GM10248 (cell line): ENCODE data around the gene OTUD7B.

Experiments used
- CTCF ChIA-PET: fragments of 300-600 bp; sonication (Branson Sonifier 250); formaldehyde crosslinking; extraction: SDS; loops from one replicate; lab custom pipeline; 2021; ENCODE audit warnings: antibody characterized with exemption; lab: Yijun Ruan, JAX
- POLR2A ChIA-PET: fragments of 350-650 bp; sonication (Branson Sonifier 250); formaldehyde crosslinking; extraction: SDS; loops from one replicate; lab custom pipeline; 2020; ENCODE audit warnings: antibody characterized with exemption; lab: Yijun Ruan, JAX
- DNase-seq: peaks from one replicate; pipeline ENCODE4 v3.0.0; 2012; ENCODE audit errors: extremely low spot score
- CTCF ChIP-seq: IDR thresholded peaks from 2 replicates; pipeline ENCODE4 v1.5.1; 2012; ENCODE audit warnings: mild to moderate bottlenecking, low read depth; ENCODE audit errors: extremely low read depth, missing control alignments, control extremely low read depth

OTUD7B gene

GRCh38 chr1:150049926-150050325, 39.4 kb upstream of the OTUD7B start:
- CTCF ChIA-PET: interaction anchor here (0.6 to 2.7 kb wide), 14 partner anchors 10 to 162 kb away, joined by 3 to 15 read pairs (median 5); partner anchors contain the start of gene OTUD7B
- DNase-seq: no peak
- no peak for TF ChIP-seq CTCF
- POLR2A ChIA-PET: interaction anchor here (0.7 kb wide), 1 partner anchor 163 kb away, joined by 6 read pairs; a partner anchor contains a TSS

GRCh38 chr1:150034336-150034735, 23.8 kb upstream of the OTUD7B start:
- POLR2A ChIA-PET: no interaction called here
- CTCF ChIA-PET: interaction anchor here (0.8 to 1.5 kb wide), 3 partner anchors 12 to 30 kb away, joined by 3 to 4 read pairs (median 3); no protein-coding TSS in a partner anchor
- no peak for DNase-seq
- no peak for TF ChIP-seq CTCF

- CTCF ChIA-PET: no interaction called here
- no peak for TF ChIP-seq CTCF
- POLR2A ChIA-PET: no interaction called here
- no peak for DNase-seq
Measured at GRCh38 chr1:150028322-150028721, 17.8 kb upstream of the OTUD7B start.

GRCh38 chr1:150024156-150024555, 13.6 kb upstream of the OTUD7B start:
- no peak for DNase-seq
- ChIA-PET POLR2A (no interaction called here), CTCF (interaction anchor here (0.9 to 1.3 kb wide), 2 partner anchors 12 to 63 kb away, joined by 3 read pairs; no protein-coding TSS in a partner anchor)
- no peak for TF ChIP-seq CTCF

- CTCF ChIA-PET: interaction anchor here (1.6 kb wide), 2 partner anchors 9 to 13 kb away, joined by 3 read pairs; no protein-coding TSS in a partner anchor
- no peak for TF ChIP-seq CTCF
- no peak for DNase-seq
- POLR2A ChIA-PET: no interaction called here
Measured at GRCh38 chr1:150022357-150022756, 11.8 kb upstream of the OTUD7B start.

- no peak for TF ChIP-seq CTCF
- ChIA-PET CTCF (interaction anchor here (1.6 kb wide), 2 partner anchors 8 to 14 kb away, joined by 3 read pairs; no protein-coding TSS in a partner anchor), POLR2A (no interaction called here)
- DNase-seq: no peak
Measured at GRCh38 chr1:150021191-150021694, 10.7 kb upstream of the OTUD7B start.
